Activated CD8-positive, alpha-beta memory T cell treated with anti-CD3 and anti-CD28 coated beads for 4 hours (primary cell): ENCODE results near the gene PIK3CG.

ENCODE experiments used
- DNase-seq, 2 donors: peaks; one replicate each; pipeline ENCODE4 v3.0.0-alpha.2; 2020; ENCODE audit warnings: low read depth in 2 of 2

Gene PIK3CG

DNA sequence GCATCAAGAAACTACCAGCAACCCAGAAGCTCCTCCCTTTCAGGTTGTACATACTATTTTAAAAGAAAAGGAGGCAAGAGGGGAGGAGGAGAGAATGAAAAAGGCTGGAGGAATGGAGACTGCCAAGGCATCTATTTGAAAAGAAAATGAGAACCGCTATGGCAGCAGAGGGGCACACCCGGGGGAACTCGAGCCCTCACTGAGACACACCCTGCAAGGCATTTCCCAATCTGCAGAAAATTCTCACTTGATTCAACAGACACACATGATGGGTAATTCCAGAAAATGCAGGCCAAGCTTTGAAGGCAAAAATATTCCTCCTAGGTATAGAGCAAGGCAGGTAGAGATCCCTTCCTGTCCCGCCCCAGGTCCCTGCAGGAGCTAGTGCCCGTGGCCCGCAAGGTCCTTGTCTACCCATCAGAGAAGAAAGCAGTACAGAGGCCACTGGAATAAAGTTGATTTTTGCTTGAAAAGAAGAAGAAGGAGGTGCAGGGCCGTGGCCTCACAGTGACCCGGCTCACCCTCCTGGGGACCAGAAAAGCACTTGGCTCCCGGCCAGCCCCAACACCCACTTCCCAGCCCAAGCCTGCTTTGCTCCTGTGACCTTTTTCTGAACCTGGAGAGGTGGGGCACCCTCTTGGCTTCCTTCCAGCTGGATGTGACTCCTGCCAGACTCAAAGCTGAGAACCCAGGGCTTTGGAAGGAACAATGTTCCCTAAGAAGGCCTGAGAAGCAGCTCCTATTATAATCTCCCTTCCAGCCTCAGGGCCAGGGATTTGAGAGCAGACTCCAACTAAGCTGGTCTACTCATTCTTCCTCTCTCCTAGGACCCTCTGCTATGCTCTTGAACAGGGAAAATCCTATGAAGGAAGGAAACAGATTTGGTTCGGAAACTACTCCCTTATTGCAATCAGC lies 6.2 kb upstream of the PIK3CG start:
- no peak for DNase-seq

- DNase-seq: no peak
Observed at GRCh38 chr7:106862317-106863089, 2.6 kb upstream of the PIK3CG start.

GRCh38 chr7:106863274-106863997 lies 1.6 kb upstream of the PIK3CG start:
- no peak for DNase-seq

GRCh38 chr7:106864298-106865081 lies 592 bp upstream of the PIK3CG start:
- no peak for DNase-seq

DNA sequence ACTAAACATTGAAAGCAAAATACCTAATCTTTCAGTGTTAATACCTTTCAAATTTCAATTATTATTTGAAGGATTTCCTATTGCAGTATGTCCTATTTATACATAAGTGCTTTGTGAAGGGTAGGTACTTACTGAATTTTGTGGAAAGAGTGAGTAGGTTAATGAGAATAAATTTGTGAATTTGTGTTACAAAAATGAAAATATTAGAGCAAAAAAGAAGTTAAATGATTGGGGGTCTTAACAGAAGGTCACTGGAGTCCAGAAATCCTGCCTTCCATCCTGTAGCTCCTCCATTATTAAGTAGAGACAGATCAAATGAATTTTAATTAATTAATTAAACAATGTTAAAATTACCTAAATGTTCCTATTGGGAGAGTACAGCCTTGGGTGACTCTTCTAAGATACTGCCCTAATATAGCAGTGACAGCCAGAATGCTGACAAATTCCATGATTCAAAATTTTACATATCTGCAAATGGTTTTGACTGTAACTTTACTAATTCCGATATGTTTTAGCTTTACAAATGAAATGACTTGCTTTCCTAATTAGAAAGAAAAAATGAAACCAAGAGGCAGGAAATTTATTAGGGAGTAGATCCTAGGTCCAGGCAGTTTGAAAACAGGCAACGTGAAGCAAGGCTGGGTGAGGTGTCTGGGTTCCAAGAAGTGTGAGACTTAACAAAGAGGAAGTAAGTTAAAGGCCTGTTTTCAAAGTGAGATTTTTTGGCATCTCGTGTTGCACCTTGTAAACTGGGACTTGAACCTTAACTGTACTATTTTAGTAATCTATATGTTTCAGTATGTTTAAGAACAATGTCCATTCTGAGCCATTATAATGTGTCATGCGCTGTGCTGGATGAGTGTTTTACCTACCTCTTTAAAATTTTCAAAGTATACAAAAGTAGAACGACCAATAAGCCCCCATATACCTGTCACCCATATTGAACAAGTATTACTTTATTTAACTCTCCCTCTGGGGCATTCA lies 1.5 kb downstream of the PIK3CG start:
- no peak for DNase-seq

GRCh38 chr7:106867641-106868351 lies 2.7 kb downstream of the PIK3CG start:
- DNase-seq: no peak

DNA sequence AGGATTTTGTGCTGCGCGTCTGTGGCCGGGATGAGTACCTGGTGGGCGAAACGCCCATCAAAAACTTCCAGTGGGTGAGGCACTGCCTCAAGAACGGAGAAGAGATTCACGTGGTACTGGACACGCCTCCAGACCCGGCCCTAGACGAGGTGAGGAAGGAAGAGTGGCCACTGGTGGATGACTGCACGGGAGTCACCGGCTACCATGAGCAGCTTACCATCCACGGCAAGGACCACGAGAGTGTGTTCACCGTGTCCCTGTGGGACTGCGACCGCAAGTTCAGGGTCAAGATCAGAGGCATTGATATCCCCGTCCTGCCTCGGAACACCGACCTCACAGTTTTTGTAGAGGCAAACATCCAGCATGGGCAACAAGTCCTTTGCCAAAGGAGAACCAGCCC lies 3.3 kb downstream of the PIK3CG start:
- DNase-seq: no peak

- no peak for DNase-seq
Observed at GRCh38 chr7:106869954-106870353, 4.9 kb downstream of the PIK3CG start.

DNA sequence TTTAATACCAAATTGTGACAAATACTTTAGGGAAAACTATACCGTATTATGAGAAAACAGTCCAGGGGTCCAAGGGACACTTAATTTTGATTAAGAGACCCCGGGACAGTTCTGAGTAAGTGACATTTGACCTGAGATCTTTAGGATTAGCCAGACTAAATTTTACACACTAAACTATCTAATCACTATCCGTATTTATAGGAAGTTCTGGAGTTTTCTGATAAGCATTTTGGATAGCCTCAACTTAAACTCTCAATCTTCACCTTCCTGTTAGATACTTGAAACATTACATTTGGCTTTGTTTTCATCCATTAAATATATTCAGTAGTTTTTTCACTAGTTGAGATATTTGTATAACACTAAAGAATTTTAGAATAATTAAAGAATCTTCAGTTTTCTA lies 5.4 kb downstream of the PIK3CG start:
- DNase-seq: no peak

DNA sequence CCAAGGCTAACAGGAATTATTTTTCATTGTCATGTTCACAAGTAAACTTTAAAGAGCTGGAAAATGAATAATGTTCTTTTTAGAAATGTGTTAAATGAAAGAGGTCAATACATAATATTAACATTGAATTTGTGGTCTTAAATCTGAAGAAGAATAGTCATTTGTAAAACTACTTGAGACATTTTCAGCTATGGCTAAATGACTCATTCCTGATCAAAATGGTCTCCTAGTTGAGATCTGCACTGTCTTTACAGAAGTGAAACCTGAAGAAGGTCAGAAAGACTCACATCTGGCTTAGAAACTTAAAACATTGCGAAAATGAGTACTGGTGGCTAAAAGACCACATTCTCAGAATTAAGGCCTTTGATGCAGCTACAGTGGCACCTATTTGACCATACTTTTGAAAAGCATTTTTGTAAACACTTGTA lies 5.9 kb downstream of the PIK3CG start:
- no peak for DNase-seq

GRCh38 chr7:106871793-106872571 lies 6.9 kb downstream of the PIK3CG start:
- no peak for DNase-seq

- no peak for DNase-seq
Observed at GRCh38 chr7:106872763-106873162, 7.7 kb downstream of the PIK3CG start.

DNA sequence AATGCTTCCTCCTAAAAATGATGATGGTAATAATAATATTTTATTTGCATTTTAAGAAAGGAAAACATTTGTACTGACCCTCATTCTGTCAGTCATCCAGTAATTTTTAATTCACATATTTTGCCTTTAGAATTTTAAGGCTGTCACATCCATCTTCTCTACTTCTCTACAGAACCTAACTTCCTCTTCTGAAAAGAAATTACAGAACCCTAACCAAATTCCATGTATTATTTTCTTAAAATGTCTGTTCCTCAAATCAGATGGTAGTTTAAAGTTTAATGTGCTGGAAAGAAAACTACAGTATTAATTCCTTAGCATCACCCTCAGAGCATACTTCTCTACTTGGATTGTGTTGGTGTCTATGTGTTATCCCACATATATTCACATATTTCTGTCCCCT lies 9.0 kb downstream of the PIK3CG start:
- DNase-seq: no peak

DNA sequence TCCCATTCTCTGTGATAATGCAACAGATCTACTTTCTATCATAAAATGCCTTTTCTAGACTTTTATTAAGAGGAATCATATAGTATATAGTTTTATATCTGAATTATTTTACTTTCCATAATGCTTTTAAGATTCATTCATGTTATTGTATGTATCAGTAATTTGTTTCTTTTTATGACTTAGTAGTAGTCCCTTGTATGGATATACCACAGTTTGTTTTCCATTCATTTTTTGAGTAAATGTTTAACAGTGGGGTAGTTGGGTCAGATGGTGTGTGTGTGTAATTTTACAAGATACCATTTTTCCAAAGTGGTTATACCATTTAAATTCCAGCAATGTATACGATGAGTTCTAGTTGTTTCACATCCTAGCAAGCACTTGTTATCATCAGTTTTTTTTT lies 10.4 kb downstream of the PIK3CG start:
- no peak for DNase-seq

GRCh38 chr7:106878748-106879439 lies 13.8 kb downstream of the PIK3CG start:
- DNase-seq: no peak

- DNase-seq: no peak
Observed at GRCh38 chr7:106881984-106882383, 16.9 kb downstream of the PIK3CG start.

GRCh38 chr7:106883456-106884026 lies 18.5 kb downstream of the PIK3CG start:
- no peak for DNase-seq

DNA sequence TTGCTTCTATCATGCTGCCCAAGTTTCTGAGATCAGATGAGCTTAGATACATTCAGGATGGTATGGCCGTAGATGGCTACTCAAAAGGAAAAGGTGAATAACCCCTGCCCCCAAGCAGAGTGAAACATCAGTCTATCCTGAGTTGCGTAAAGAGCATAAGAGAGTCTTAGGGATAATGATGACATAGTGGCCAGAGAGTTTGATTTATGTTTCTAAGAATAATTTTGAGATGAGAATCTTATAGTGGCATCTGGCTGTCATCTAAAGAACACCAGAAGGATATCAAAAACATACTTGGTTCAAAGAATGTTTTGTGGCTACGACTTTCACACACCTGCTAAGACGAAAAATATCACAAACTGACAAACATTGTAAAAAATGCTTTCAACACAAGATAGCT lies 20.6 kb downstream of the PIK3CG start:
- DNase-seq: no peak
